HFFc6 (cell line): Measurements from ENCODE around the gene UBE2D2. TPM values are rescaled to one million over a fixed set of nuclear protein-coding genes. Genes with fewer than 3 reads are reported as not detected.

Experiments
- DNase-seq: peaks from one replicate; pipeline ENCODE4 v3.0.0-alpha.2; 2018
- H3K27ac Mint-ChIP-seq: 2 replicates; pipeline ENCODE4 v1.8.0; 2020; ENCODE audit warnings: mild to moderate bottlenecking, mixed read lengths
- H3K27me3 Mint-ChIP-seq: 2 replicates; pipeline ENCODE4 v1.8.0; 2021; ENCODE audit warnings: mild to moderate bottlenecking, moderate library complexity, mixed read lengths; ENCODE audit not compliant: insufficient read depth
- H3K36me3 Mint-ChIP-seq: 2 replicates; pipeline ENCODE4 v1.8.0; 2021; ENCODE audit warnings: low read depth, mixed read lengths
- H3K4me1 Mint-ChIP-seq: 2 replicates; pipeline ENCODE4 v1.8.0; 2020; ENCODE audit warnings: low read depth, mixed read lengths
- H3K4me3 Mint-ChIP-seq: 2 replicates; pipeline ENCODE4 v1.8.0; 2020; ENCODE audit warnings: mild to moderate bottlenecking, moderate library complexity, mixed read lengths
- H3K9me3 Mint-ChIP-seq: 2 replicates; pipeline ENCODE4 v1.8.0; 2020; ENCODE audit warnings: mild to moderate bottlenecking, mixed read lengths
- CTCF ChIP-seq: fragments of 200-600 bp; sonication (generic); IDR thresholded peaks from 2 replicates; pipeline ENCODE4 v1.5.0; 2021; ENCODE audit warnings: antibody characterized with exemption, mild to moderate bottlenecking
- total RNA-seq, 6 experiments: library from RNA; stranded (reverse); fragmentation: NEBNext Ultra II Directional; extraction: Animal tissue kit (Norgen Biotek cat#: 25700); gene quantifications; 2 replicates in 1 of 6; 3 replicates in 5 of 6; pipeline ENCODE4 v1.2.3, GENCODE V29; 2021

UBE2D2 gene
- total RNA-seq, 6 experiments from 2014 or later: 113 to 144 (median 123) TPM

DNA sequence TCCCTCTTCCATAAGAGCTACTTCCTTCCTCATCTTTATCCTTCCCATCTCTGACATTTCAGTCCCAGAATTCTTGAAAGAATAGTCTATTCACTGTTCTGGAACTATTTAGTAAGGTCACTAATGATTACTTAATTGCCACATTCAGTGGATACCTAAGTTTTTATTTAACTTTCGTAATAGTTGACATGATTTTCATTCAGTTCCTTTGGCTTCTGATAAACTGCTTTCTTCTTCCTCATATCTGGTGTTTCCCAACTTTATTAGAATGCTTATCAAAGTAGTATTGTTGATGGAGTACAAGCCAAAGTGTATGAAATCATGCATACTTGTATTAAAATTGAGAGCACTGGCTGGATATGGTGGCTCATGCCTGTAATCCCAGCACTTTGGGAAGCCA lies 10.8 kb downstream of the UBE2D2 start:
- H3K4me1 Mint-ChIP-seq: peaks cover 53% of the 10 kb centered on the region
- no peaks in the 10 kb centered on the region; the same call in 1 of the 2 replicates for H3K27me3 Mint-ChIP-seq
- no peak for TF ChIP-seq CTCF
- H3K36me3 Mint-ChIP-seq: no peaks in the 10 kb centered on the region
- no peak overlapping the region for H3K4me3 Mint-ChIP-seq
- peak overlapping the region; percentile 10 for H3K27ac Mint-ChIP-seq
- no peak for DNase-seq
- no peaks in the 10 kb centered on the region for H3K9me3 Mint-ChIP-seq

DNA sequence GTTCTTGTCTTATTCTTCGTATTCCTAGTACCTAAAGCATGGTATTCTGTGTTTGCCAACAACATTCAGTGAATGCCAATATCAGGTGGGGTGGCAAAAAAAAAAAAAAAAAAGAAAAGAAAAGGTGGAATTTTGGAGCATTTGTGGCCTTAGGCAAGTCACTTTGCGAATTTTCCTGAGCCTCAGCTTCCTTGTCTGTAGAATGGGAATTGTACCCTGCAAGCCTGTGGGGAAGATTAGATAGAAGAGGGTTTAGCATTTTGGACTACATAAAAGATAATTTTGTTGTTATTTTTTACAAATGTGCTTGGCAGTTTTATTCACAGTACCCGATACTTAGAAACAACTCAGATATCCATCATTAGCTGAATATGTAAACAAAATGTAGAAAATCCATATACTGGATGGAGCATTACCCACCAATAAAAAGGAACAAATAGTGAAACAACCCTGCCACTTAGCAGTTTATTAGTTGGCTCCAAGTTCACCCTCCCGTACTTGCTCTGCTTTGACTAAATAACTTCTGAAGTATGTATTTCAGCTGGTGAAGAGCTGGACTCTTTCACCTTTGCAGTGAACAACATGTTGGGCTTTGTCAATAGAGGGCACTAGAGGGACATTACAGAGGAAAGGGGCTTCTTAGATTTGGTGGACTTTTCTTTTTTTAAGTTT lies 13.6 kb downstream of the UBE2D2 start:
- Mint-ChIP-seq H3K9me3 (no peaks in the 10 kb centered on the region), H3K27me3 (no peaks in the 10 kb centered on the region; the same call in 1 of the 2 replicates), H3K4me3 (no peak overlapping the region), H3K36me3 (no peaks in the 10 kb centered on the region), H3K27ac (no peak overlapping the region), H3K4me1 (peaks cover 56% of the 10 kb centered on the region)
- peak; percentile 78 for TF ChIP-seq CTCF
- DNase-seq: peak; percentile 31

DNA sequence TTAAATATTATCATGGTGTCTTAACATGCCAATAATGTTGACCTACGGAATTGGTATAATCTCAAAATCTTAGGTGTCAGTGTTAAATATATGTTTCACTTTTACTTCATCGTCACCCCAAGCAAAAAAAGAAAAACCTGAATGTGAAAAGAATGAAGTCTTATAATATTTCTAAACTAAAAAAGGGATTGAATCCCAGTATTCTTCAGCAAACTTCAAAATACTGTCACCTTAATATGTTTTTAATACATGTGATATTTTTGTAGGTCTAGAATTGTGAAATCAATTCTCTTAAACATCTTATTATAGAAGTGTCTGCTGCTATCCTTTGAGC lies 14.1 kb downstream of the UBE2D2 start:
- Mint-ChIP-seq H3K4me3 (no peak overlapping the region), H3K9me3 (no peaks in the 10 kb centered on the region), H3K27ac (no peak overlapping the region; the same call in 1 of the 2 replicates), H3K36me3 (no peaks in the 10 kb centered on the region), H3K4me1 (peaks cover 54% of the 10 kb centered on the region), H3K27me3 (no peaks in the 10 kb centered on the region; the same call in 1 of the 2 replicates)
- no peak for DNase-seq
- peak; percentile 40 for TF ChIP-seq CTCF

GRCh38 chr5:139575751-139576150 lies 14.6 kb downstream of the UBE2D2 start:
- no peak for DNase-seq
- Mint-ChIP-seq H3K9me3 (no peaks in the 10 kb centered on the region), H3K27me3 (no peaks in the 10 kb centered on the region; the same call in 1 of the 2 replicates), H3K4me3 (0 out of 2 replicates have a peak overlapping the region, but pooled peaks have one; percentile 19), H3K27ac (peak overlapping the region; percentile 58; the same call in 1 of the 2 replicates), H3K4me1 (peaks cover 54% of the 10 kb centered on the region), H3K36me3 (peaks cover 2% of the 10 kb centered on the region; the same call in 1 of the 2 replicates)
- TF ChIP-seq CTCF: no peak

DNA sequence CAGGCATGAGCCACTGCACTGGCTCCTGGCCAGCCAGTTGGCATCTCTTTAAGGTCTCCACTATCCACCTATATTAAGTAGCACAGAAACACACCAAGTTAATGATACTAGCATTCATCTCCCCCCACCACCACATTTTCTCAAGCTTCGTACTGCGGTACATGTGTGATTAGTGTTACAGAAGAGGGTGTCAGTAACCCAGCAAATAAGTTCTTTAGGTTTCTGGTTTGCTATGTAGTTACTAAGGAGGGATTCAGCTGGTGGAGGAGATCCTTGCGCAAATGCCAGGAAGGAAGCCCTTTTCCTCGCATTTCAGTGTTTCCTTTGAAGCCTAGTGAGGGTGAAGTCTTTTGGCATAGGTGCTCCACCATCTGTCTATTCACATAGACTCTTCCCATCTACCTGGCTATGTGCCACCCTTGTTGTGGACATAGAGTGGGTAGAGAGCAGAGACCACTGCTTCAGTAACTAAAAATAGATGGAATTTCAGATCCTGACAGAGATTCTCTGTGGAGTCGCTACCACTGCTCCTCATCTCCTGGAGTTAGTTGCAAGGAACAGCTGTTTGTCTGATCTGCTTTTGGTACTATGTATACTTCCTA lies 16.7 kb downstream of the UBE2D2 start:
- Mint-ChIP-seq H3K27ac (no peak overlapping the region), H3K36me3 (peaks cover 4% of the 10 kb centered on the region; the same call in 1 of the 2 replicates), H3K27me3 (no peaks in the 10 kb centered on the region; the same call in 1 of the 2 replicates), H3K4me3 (no peak overlapping the region), H3K9me3 (no peaks in the 10 kb centered on the region), H3K4me1 (peaks cover 42% of the 10 kb centered on the region)
- no peak for TF ChIP-seq CTCF
- DNase-seq: no peak
